ENCODE results near the gene BRINP2. TPM values are rescaled to one million over a fixed set of nuclear protein-coding genes. Genes with fewer than 3 reads are reported as not detected.
"Not testable (repeated sequence)": the region's sequence is repeated elsewhere in the genome, so short reads cannot be mapped to it uniquely, and the experiment has no call there.

BRINP2 gene
- total RNA-seq, 1 donor from 2014 or later = not detected

DNA sequence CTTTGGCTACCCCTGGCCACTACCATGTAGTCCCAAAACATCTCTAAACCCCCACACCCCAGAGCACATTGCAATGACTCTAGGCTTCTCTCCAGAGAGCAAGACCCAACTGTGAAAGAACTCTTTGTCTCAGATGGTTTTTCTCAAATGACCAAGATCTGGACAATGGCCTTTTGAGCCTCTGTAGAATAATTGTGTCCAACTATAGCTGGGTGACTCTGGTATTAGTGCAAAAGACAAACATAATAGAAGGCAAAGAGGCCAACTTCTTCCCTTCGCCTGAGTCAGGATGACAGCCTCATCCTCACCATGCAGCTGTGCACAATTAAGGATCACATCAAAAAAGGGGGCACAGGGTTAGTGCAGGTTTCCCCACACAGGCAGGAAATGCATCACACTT, 139.6 kb downstream of the BRINP2 start:
- ATAC-seq (ENCODE audit: low read depth) = no peak
- no peaks in the 10 kb centered on the region for H3K36me3 Mint-ChIP-seq (ENCODE audit: low read depth)
- no peak for DNase-seq
- H3K9me3 Mint-ChIP-seq = no peaks in the 10 kb centered on the region
- H3K4me1 Mint-ChIP-seq = no peaks in the 10 kb centered on the region
- ChIA-PET POLR2A (no interaction called here), CTCF (no interaction called here)
- H3K4me3 Mint-ChIP-seq = no peak overlapping the region
- peaks cover 7% of the 10 kb centered on the region for H3K27me3 Mint-ChIP-seq
- TF ChIP-seq, protein P1, sequence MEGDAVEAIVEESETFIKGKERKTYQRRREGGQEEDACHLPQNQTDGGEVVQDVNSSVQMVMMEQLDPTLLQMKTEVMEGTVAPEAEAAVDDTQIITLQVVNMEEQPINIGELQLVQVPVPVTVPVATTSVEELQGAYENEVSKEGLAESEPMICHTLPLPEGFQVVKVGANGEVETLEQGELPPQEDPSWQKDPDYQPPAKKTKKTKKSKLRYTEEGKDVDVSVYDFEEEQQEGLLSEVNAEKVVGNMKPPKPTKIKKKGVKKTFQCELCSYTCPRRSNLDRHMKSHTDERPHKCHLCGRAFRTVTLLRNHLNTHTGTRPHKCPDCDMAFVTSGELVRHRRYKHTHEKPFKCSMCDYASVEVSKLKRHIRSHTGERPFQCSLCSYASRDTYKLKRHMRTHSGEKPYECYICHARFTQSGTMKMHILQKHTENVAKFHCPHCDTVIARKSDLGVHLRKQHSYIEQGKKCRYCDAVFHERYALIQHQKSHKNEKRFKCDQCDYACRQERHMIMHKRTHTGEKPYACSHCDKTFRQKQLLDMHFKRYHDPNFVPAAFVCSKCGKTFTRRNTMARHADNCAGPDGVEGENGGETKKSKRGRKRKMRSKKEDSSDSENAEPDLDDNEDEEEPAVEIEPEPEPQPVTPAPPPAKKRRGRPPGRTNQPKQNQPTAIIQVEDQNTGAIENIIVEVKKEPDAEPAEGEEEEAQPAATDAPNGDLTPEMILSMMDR (IDR thresholded peaks at IDR 0.05) = no peak
- intact Hi-C loops (cut with micrococcal nuclease) = no loop called here
- no peak overlapping the region for H3K27ac Mint-ChIP-seq

DNA sequence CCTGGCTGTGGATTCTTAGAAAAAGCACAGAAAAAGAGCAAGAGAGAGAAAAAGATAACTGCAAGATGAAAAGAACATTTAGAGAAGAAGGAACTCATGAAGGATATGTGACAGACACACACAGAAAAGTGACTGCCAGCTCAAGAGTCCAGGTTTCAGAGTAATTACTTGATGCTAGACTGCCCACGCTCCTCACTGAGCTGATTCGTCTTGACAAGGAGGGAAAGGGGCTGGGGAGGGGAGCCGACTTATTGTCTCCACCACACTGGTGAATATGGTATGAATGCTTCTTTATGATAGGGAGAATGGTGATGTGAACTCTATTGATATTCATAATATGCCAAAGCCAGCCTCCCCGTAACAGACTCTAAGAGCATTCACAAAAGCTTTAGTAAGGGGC, 140.4 kb downstream of the BRINP2 start:
- TF ChIP-seq, protein P1 (IDR thresholded peaks at IDR 0.05) = no peak
- POLR2A ChIA-PET = no interaction called here
- peaks cover 7% of the 10 kb centered on the region for H3K27me3 Mint-ChIP-seq
- intact Hi-C loops (cut with micrococcal nuclease) = no loop called here
- ATAC-seq (ENCODE audit: low read depth) (no peak), DNase-seq (no peak)
- no peaks in the 10 kb centered on the region for H3K4me1 Mint-ChIP-seq
- CTCF ChIA-PET = no interaction called here
- no peaks in the 10 kb centered on the region for H3K9me3 Mint-ChIP-seq
- no peak overlapping the region for H3K4me3 Mint-ChIP-seq
- H3K27ac Mint-ChIP-seq = no peak overlapping the region
- H3K36me3 Mint-ChIP-seq (ENCODE audit: low read depth) = no peaks in the 10 kb centered on the region

DNA sequence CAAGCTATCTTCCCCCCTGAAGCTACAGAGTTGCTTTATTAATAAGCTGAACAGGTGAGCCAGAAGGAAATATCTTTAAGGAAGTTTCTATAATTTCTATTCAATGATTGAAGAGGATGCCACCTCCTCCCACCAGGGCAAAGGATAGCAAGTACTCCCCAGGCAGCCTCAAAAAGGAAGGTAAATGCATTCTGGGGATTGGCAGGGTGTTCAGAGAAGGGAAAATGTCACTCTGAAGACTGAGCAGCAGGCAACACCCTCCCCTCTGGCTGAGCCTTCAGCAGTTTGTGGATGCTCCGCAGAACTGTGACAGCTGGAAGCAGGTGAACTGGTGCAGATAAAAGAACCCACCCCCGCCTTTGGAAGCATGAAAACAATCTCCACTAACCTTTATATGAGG, 140.8 kb downstream of the BRINP2 start:
- Mint-ChIP-seq H3K9me3 (no peaks in the 10 kb centered on the region), H3K36me3 (ENCODE audit: low read depth) (no peaks in the 10 kb centered on the region)

DNA sequence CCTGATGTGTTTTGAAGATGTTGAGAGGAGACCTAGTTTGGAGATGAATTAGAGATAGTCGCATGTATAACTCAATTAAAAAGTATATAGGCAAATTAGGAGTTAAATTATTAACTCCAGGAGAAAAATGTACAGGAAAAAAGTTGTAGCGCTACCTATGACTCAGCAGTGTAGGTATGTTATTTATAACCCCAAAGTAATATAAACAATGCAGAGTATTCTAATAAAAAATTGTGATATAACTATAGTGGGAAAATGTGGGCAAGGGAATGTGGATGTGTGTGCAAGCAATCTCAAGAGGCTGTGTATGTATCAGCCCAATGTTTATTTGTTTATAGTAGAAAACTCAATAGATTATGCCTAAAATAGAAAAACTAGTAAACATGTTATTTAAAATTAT, 144.5 kb downstream of the BRINP2 start:
- DNase-seq (no peak), ATAC-seq (ENCODE audit: low read depth) (no peak)
- CTCF ChIA-PET = no interaction called here
- no peak overlapping the region for H3K27ac Mint-ChIP-seq
- no peaks in the 10 kb centered on the region for H3K4me1 Mint-ChIP-seq
- POLR2A ChIA-PET = no interaction called here
- H3K27me3 Mint-ChIP-seq = peaks cover 2% of the 10 kb centered on the region
- no peaks in the 10 kb centered on the region for H3K9me3 Mint-ChIP-seq
- no peaks in the 10 kb centered on the region for H3K36me3 Mint-ChIP-seq (ENCODE audit: low read depth)
- H3K4me3 Mint-ChIP-seq = no peak overlapping the region
- intact Hi-C loops (cut with micrococcal nuclease) = no loop called here
- TF ChIP-seq, protein P1 (IDR thresholded peaks at IDR 0.05) = no peak

More for the DNA sequence above, 140.8 kb downstream of the BRINP2 start:
- H3K27me3 Mint-ChIP-seq = peaks cover 7% of the 10 kb centered on the region
- H3K4me1 Mint-ChIP-seq = no peaks in the 10 kb centered on the region
- DNase-seq (no peak), ATAC-seq (ENCODE audit: low read depth) (no peak)
- no peak overlapping the region for H3K27ac Mint-ChIP-seq
- TF ChIP-seq, protein P1 (IDR thresholded peaks at IDR 0.05) = no peak
- H3K4me3 Mint-ChIP-seq = no peak overlapping the region
- ChIA-PET POLR2A (no interaction called here), CTCF (no interaction called here)
- intact Hi-C loops (cut with micrococcal nuclease) = no loop called here

DNA sequence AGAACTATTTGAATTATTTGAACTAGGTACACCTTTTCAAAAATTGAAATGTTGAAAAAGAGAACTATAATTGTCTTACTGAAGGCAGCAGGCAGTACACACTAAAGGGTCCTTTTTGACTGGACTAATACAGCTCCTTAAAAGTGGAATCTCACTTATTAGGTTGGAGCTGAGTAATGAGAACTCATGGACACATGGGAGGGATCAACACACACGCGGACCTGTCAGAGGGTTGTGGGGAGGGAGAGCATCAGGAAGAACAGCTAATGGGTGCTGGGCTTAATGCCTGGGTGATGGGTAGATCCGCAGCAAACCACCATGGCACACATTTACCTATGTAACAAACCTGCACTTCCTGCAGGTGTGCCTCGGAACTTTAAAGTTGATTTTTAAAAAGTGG, 145.0 kb downstream of the BRINP2 start:
- Mint-ChIP-seq H3K27ac (no peak overlapping the region), H3K27me3 (peaks cover 2% of the 10 kb centered on the region), H3K36me3 (ENCODE audit: low read depth) (no peaks in the 10 kb centered on the region), H3K4me1 (no peaks in the 10 kb centered on the region), H3K4me3 (no peak overlapping the region), H3K9me3 (no peaks in the 10 kb centered on the region)
- CTCF ChIA-PET = no interaction called here
- TF ChIP-seq, protein P1 (IDR thresholded peaks at IDR 0.05) = no peak
- no peak for DNase-seq
- ATAC-seq (ENCODE audit: low read depth) = no peak
- intact Hi-C loops (cut with micrococcal nuclease) = no loop called here
- POLR2A ChIA-PET = no interaction called here

DNA sequence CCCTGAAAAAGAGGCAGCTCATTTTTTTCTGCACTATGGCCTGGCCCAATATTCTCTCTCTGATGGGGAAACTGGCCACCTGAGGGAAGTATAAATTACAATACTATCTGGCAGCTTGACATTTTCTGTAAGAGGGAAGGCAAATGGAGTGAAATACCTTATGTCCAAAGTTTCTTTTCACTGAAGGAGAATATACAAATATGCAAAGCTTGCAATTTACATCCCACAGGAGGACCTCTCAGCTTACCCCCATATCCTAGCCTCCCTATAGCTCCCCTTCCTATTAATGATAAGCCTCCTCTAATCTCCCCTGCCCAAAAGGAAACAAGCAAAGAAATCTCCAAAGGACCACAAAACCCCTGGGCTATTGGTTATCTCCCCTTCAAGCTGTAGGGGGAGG, 150.7 kb downstream of the BRINP2 start:
- intact Hi-C loops (cut with micrococcal nuclease); H3K36me3 Mint-ChIP-seq (ENCODE audit: low read depth); CTCF ChIA-PET; H3K4me3 Mint-ChIP-seq; POLR2A ChIA-PET; DNase-seq; H3K9me3 Mint-ChIP-seq; H3K4me1 Mint-ChIP-seq; ATAC-seq (ENCODE audit: low read depth); H3K27me3 Mint-ChIP-seq; H3K27ac Mint-ChIP-seq: not testable (repeated sequence)
